ENCODE data around the gene PAK5.

DNA sequence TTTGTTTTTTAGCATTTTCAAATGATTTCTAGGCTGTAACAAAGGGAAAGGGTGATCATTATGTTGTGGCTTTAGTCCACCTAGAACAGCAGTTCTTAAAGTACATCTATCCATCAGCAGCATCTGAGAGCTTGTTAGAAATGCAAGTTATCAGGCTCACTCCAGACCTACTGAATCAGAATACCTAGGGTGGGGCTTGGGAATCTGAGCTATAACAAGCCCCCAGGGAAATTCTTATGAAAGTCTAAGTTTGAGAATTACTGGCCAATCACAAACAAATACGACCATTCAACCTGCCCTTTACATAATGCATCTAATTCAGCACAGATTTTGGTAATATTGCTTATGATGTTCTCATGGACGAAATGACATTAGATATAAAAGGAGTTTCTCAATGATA, 201.0 kb downstream of the PAK5 start:
- TF ChIP-seq, protein P1, sequence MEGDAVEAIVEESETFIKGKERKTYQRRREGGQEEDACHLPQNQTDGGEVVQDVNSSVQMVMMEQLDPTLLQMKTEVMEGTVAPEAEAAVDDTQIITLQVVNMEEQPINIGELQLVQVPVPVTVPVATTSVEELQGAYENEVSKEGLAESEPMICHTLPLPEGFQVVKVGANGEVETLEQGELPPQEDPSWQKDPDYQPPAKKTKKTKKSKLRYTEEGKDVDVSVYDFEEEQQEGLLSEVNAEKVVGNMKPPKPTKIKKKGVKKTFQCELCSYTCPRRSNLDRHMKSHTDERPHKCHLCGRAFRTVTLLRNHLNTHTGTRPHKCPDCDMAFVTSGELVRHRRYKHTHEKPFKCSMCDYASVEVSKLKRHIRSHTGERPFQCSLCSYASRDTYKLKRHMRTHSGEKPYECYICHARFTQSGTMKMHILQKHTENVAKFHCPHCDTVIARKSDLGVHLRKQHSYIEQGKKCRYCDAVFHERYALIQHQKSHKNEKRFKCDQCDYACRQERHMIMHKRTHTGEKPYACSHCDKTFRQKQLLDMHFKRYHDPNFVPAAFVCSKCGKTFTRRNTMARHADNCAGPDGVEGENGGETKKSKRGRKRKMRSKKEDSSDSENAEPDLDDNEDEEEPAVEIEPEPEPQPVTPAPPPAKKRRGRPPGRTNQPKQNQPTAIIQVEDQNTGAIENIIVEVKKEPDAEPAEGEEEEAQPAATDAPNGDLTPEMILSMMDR (IDR thresholded peaks at IDR 0.05; ENCODE audit: insufficient read depth, low read depth, low read length) = no peak
- TF ChIP-seq EZH2 (IDR thresholded peaks at IDR 0.05; ENCODE audit: insufficient read depth, low read length) = no peak
